Lower leg skin (tissue), 3 donors: ENCODE data around the gene EPHA4.
"Not testable (repeated sequence)": the region's sequence is repeated elsewhere in the genome, so short reads cannot be mapped to it uniquely, and the experiment has no call there.

ENCODE experiments used
- POLR2A ChIP-seq, 2 donors: fragments of 450-650 bp; IDR thresholded peaks; one replicate each; pipeline ENCODE4 v1.6.1; 2016 to 2017; ENCODE audit warnings: antibody characterized with exemption in 2 of 2, mild to moderate bottlenecking in 1 of 2, moderate library complexity in 1 of 2
- TF ChIP-seq, protein P1 (sequence below), 3 donors: fragments of 450-650 bp; IDR thresholded peaks; one replicate each; pipeline ENCODE4 v1.5.1; 2016; ENCODE audit warnings: antibody characterized with exemption in 3 of 3, mild to moderate bottlenecking in 3 of 3, moderate library complexity in 2 of 3

DNA sequence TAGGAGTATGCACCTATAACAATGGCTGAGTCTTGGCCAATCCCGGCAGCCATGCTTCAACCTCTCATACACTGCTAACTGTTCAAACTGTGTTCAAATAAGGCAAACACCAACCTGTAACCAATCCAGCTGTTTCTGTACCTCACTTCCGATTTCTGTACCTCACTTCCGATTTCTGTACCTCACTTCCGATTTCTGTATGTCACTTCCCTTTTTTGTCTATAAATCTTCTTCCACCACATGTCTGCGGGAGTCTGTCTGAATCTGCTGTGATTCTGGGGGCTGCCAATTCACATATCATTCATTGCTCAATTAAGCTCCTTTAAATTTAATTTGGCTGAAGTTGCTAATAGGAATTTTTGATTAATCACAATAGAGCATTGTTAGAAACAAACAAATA, 60.8 kb downstream of the EPHA4 start:
- TF ChIP-seq, protein P1, sequence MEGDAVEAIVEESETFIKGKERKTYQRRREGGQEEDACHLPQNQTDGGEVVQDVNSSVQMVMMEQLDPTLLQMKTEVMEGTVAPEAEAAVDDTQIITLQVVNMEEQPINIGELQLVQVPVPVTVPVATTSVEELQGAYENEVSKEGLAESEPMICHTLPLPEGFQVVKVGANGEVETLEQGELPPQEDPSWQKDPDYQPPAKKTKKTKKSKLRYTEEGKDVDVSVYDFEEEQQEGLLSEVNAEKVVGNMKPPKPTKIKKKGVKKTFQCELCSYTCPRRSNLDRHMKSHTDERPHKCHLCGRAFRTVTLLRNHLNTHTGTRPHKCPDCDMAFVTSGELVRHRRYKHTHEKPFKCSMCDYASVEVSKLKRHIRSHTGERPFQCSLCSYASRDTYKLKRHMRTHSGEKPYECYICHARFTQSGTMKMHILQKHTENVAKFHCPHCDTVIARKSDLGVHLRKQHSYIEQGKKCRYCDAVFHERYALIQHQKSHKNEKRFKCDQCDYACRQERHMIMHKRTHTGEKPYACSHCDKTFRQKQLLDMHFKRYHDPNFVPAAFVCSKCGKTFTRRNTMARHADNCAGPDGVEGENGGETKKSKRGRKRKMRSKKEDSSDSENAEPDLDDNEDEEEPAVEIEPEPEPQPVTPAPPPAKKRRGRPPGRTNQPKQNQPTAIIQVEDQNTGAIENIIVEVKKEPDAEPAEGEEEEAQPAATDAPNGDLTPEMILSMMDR (IDR thresholded peaks at IDR 0.05), result not testable (repeated sequence)
- TF ChIP-seq POLR2A (IDR thresholded peaks at IDR 0.05), result not testable (repeated sequence)
